H9 (cell line): ENCODE measurements around the gene MILR1. TPM values are rescaled to one million over a fixed set of nuclear protein-coding genes. Genes with fewer than 3 reads are reported as not detected.

ENCODE experiments used
- DNase-seq: peaks from one replicate; pipeline ENCODE4 v3.0.0-alpha.2; 2017
- H2AFZ ChIP-seq: one replicate; pipeline ENCODE4 v1.6.1; 2013; ENCODE audit warnings: mild to moderate bottlenecking, low read length, control low read depth, moderate library complexity
- H2AK5ac ChIP-seq: 2 replicates; pipeline ENCODE4 v1.6.1; 2013; ENCODE audit warnings: low read length, control low read depth, mixed read lengths; ENCODE audit not compliant: insufficient read length
- H2BK120ac ChIP-seq: one replicate; pipeline ENCODE4 v1.6.1; 2013; ENCODE audit warnings: low read depth, mild to moderate bottlenecking, low read length, control low read depth, inconsistent platforms; ENCODE audit not compliant: poor library complexity, severe bottlenecking
- H2BK12ac ChIP-seq: 2 replicates; pipeline ENCODE4 v1.6.1; 2013; ENCODE audit warnings: low read length, control low read depth, mixed read lengths, low read depth; ENCODE audit not compliant: insufficient read length
- H2BK15ac ChIP-seq: 2 replicates; pipeline ENCODE4 v1.6.1; 2013; ENCODE audit warnings: low read depth, low read length, control low read depth
- H2BK20ac ChIP-seq: one replicate; pipeline ENCODE4 v1.6.1; 2013; ENCODE audit warnings: low read depth, mild to moderate bottlenecking, low read length, control low read depth, inconsistent platforms; ENCODE audit not compliant: poor library complexity, severe bottlenecking
- H2BK5ac ChIP-seq: 2 replicates; pipeline ENCODE4 v1.6.1; 2013; ENCODE audit warnings: low read length, control low read depth, mixed read lengths; ENCODE audit not compliant: insufficient read length
- H3K14ac ChIP-seq: 2 replicates; pipeline ENCODE4 v1.6.1; 2013; ENCODE audit warnings: low read length, control low read depth; ENCODE audit not compliant: insufficient read depth
- H3K18ac ChIP-seq: 2 replicates; pipeline ENCODE4 v1.6.1; 2013; ENCODE audit warnings: low read depth, mild to moderate bottlenecking, mixed read lengths, low read length, control low read depth; ENCODE audit not compliant: insufficient read length
- H3K23ac ChIP-seq: 2 replicates; pipeline ENCODE4 v1.6.1; 2013; ENCODE audit warnings: low read length, control low read depth, mixed read lengths, low read depth; ENCODE audit not compliant: insufficient read length
- H3K23me2 ChIP-seq: 2 replicates; pipeline ENCODE4 v1.6.1; 2013; ENCODE audit warnings: low read depth, mild to moderate bottlenecking, mixed read lengths, low read length, control low read depth; ENCODE audit not compliant: insufficient read length, poor library complexity, severe bottlenecking
- H3K27ac ChIP-seq: 2 replicates; pipeline ENCODE4 v1.5.1; 2013; ENCODE audit warnings: low read length, control low read depth, mixed read lengths, low read depth; ENCODE audit not compliant: insufficient read length
- H3K27me3 ChIP-seq: 2 replicates; pipeline ENCODE4 v1.6.1; 2013; ENCODE audit warnings: low read length, control low read depth, inconsistent platforms; ENCODE audit not compliant: insufficient read depth
- H3K4ac ChIP-seq: 2 replicates; pipeline ENCODE4 v1.6.1; 2013; ENCODE audit warnings: low read depth, mild to moderate bottlenecking, control low read depth, inconsistent platforms, low read length, moderate library complexity
- H3K4me1 ChIP-seq: 2 replicates; pipeline ENCODE4 v1.6.1; 2013; ENCODE audit warnings: low read length, control low read depth, inconsistent platforms; ENCODE audit not compliant: insufficient read depth
- H3K4me2 ChIP-seq: 2 replicates; pipeline ENCODE4 v1.6.1; 2013; ENCODE audit warnings: low read length, control low read depth, mixed read lengths; ENCODE audit not compliant: insufficient read length, insufficient read depth
- H3K56ac ChIP-seq: 2 replicates; pipeline ENCODE4 v1.6.1; 2013; ENCODE audit warnings: low read depth, mild to moderate bottlenecking, mixed read lengths, low read length, control low read depth; ENCODE audit not compliant: insufficient read length
- H3K79me1 ChIP-seq: 2 replicates; pipeline ENCODE4 v1.6.1; 2013; ENCODE audit warnings: low read depth, mild to moderate bottlenecking, moderate library complexity, low read length, control low read depth, inconsistent platforms; ENCODE audit not compliant: insufficient read depth, poor library complexity, severe bottlenecking
- H3K79me2 ChIP-seq: 2 replicates; pipeline ENCODE4 v1.6.1; 2013; ENCODE audit warnings: low read length, control low read depth, inconsistent platforms; ENCODE audit not compliant: insufficient read depth
- H3K9ac ChIP-seq: 2 replicates; pipeline ENCODE4 v1.6.1; 2013; ENCODE audit warnings: low read length, control low read depth, mixed read lengths; ENCODE audit not compliant: insufficient read length; ENCODE audit errors: extremely low read depth
- H3K9me3 ChIP-seq: one replicate; pipeline ENCODE4 v1.6.1; 2013; ENCODE audit warnings: low read depth, low read length, inconsistent platforms; ENCODE audit not compliant: control insufficient read depth
- H3T11ph ChIP-seq: one replicate; pipeline ENCODE4 v1.6.1; 2013; ENCODE audit warnings: mild to moderate bottlenecking, low read length, control low read depth, inconsistent platforms
- H4K20me1 ChIP-seq: one replicate; pipeline ENCODE4 v1.6.1; 2013; ENCODE audit not compliant: control insufficient read depth, insufficient read length, insufficient read depth
- H4K5ac ChIP-seq: 2 replicates; pipeline ENCODE4 v1.6.1; 2013; ENCODE audit warnings: low read depth, mild to moderate bottlenecking, mixed read lengths, low read length, control low read depth; ENCODE audit not compliant: insufficient read length
- H4K8ac ChIP-seq: replicated peaks from 2 replicates; pipeline ENCODE4 v1.6.1; 2013; ENCODE audit warnings: low read length, control low read depth, mixed read lengths, low read depth; ENCODE audit not compliant: insufficient read length
- H4K91ac ChIP-seq: 2 replicates; pipeline ENCODE4 v1.6.1; 2013; ENCODE audit warnings: low read depth, mild to moderate bottlenecking, moderate library complexity, mixed read lengths, low read length, control low read depth; ENCODE audit not compliant: insufficient read length
- H3K27ac Mint-ChIP-seq, 3 experiments: 2 replicates in 2 of 3; 3 replicates in 1 of 3; pipeline ENCODE4 v1.8.0; 2020 to 2021; ENCODE audit warnings: mixed read lengths in 3 of 3, mild to moderate bottlenecking in 1 of 3, moderate library complexity in 1 of 3
- H3K27me3 Mint-ChIP-seq: 2 replicates; pipeline ENCODE4 v1.8.0; 2021; ENCODE audit warnings: low read depth, mild to moderate bottlenecking, moderate library complexity, mixed read lengths
- H3K36me3 Mint-ChIP-seq, 3 experiments: 2 replicates in 2 of 3; 3 replicates in 1 of 3; pipeline ENCODE4 v1.8.0; 2020 to 2021; ENCODE audit warnings: low read depth in 3 of 3, mixed read lengths in 3 of 3; ENCODE audit not compliant: insufficient read depth in 1 of 3
- H3K4me1 Mint-ChIP-seq, 2 experiments: 2 replicates each; pipeline ENCODE4 v1.8.0; 2020; ENCODE audit warnings: mixed read lengths in 2 of 2
- H3K4me3 Mint-ChIP-seq, 2 experiments: 2 replicates in 1 of 2; 3 replicates in 1 of 2; pipeline ENCODE4 v1.8.0; 2020 to 2021; ENCODE audit warnings: mild to moderate bottlenecking in 2 of 2, mixed read lengths in 2 of 2, moderate library complexity in 1 of 2
- H3K9me3 Mint-ChIP-seq, 2 experiments: 2 replicates in 1 of 2; 3 replicates in 1 of 2; pipeline ENCODE4 v1.8.0; 2020; ENCODE audit warnings: mild to moderate bottlenecking in 2 of 2, mixed read lengths in 2 of 2, moderate library complexity in 1 of 2
- CTCF ChIP-seq: fragments of 200-600 bp; sonication (generic); conservative IDR thresholded peaks from 3 replicates; pipeline ENCODE4 v1.8.0; 2021; ENCODE audit warnings: antibody characterized with exemption, mild to moderate bottlenecking
- WGBS: extraction: QIAGEN DNeasy Blood & Tissue Kit; methylation state at CpG from one replicate; pipeline ENCODE4 v1.1.7; 2013; ENCODE audit warnings: missing lambda C conversion rate, low lambda C conversion rate, mixed read lengths; ENCODE audit not compliant: insufficient read length; ENCODE audit errors: extremely low coverage; 5-methylcytosine and 5-hydroxymethylcytosine counted together
- total RNA-seq: library from RNA; stranded (reverse); gene quantifications from 2 replicates; pipeline ENCODE4 v1.2.1, GENCODE V29; 2021

MILR1 gene
- total RNA-seq, 1 experiment from 2014 or later: not detected

GRCh38 chr17:64439956-64440355 is 9.0 kb upstream of the MILR1 start:
- WGBS: no CpG with 5 or more reads among the region's 2 CpGs

More at GRCh38 chr17:64439956-64440355, 9.0 kb upstream of the MILR1 start:
- H2BK120ac ChIP-seq: no peak overlapping the region
- H2BK5ac ChIP-seq: no peak overlapping the region
- no peak overlapping the region for H4K91ac ChIP-seq
- H2AK5ac ChIP-seq: no peak overlapping the region
- no peaks in the 10 kb centered on the region; the same call in 1 of the 2 replicates for H3K27me3 Mint-ChIP-seq
- H3K79me2 ChIP-seq: no peaks in the 10 kb centered on the region
- H3K79me1 ChIP-seq: no peaks in the 10 kb centered on the region
- H3K36me3 Mint-ChIP-seq: peaks cover 19 to 38% (median 33%) of the 10 kb centered on the region in 3 experiments
- H3K4me1 ChIP-seq: no peaks in the 10 kb centered on the region
- no peaks in the 10 kb centered on the region for H3K27me3 ChIP-seq
- H3K9ac ChIP-seq: no peak overlapping the region
- H3K9me3 Mint-ChIP-seq: peaks cover 48 to 50% of the 10 kb centered on the region in 2 experiments
- H3K23ac ChIP-seq: no peak overlapping the region
- no peak overlapping the region for H3K18ac ChIP-seq
- DNase-seq: no peak
- H2BK12ac ChIP-seq: no peak overlapping the region
- H3K56ac ChIP-seq: no peak overlapping the region
- no peaks in the 10 kb centered on the region for H3K23me2 ChIP-seq
- H3K4me3 Mint-ChIP-seq: no peak overlapping the region
- H3K14ac ChIP-seq: no peak overlapping the region
- H3K27ac Mint-ChIP-seq: no peak overlapping the region
- no peak overlapping the region for H2BK15ac ChIP-seq
- H2BK20ac ChIP-seq: no peak overlapping the region
- H4K5ac ChIP-seq: no peak overlapping the region
- no peaks in the 10 kb centered on the region for H3K4me1 Mint-ChIP-seq
- no peak overlapping the region for H3K4ac ChIP-seq
- no peak overlapping the region for H4K8ac ChIP-seq
- H2AFZ ChIP-seq: no peak overlapping the region
- TF ChIP-seq CTCF: no peak
- peaks cover 34% of the 10 kb centered on the region for H3K9me3 ChIP-seq
- H4K20me1 ChIP-seq: no peaks in the 10 kb centered on the region
- H3K27ac ChIP-seq: no peak overlapping the region
- H3K4me2 ChIP-seq: no peak overlapping the region
- H3T11ph ChIP-seq: no peak overlapping the region
